GM19324 (cell line): ENCODE measurements around the gene RNF183.
"Not testable (repeated sequence)": the region's sequence is repeated elsewhere in the genome, so short reads cannot be mapped to it uniquely, and the experiment has no call there.

Source experiments
- ATAC-seq: cut with Tn5 transposase; IDR thresholded peaks from one replicate; pipeline ENCODE4 v1.9.1; 2021; ENCODE audit warnings: mild to moderate bottlenecking, moderate library complexity; ENCODE audit not compliant: unreplicated experiment, low FRiP score

The RNF183 gene

DNA sequence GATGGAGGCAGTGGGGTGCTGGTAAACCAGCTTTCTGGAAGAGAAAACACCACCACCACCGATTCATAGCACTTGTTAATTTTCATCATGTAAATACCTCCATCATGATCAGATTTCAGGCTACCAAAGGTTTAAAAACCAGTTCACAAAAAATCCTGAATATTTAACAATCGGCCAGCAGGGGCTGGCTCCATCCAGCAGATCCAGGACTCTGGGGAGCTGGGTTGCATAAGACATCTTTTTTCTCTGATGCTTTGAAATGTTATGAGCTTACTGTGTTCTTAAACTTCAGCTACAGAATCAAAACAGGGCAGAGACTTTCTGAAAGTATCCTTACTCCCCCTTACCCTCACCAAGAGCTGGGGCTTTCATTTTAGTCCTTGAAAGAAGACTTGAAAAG lies 14.6 kb upstream of the RNF183 start:
- ATAC-seq, result no peak

DNA sequence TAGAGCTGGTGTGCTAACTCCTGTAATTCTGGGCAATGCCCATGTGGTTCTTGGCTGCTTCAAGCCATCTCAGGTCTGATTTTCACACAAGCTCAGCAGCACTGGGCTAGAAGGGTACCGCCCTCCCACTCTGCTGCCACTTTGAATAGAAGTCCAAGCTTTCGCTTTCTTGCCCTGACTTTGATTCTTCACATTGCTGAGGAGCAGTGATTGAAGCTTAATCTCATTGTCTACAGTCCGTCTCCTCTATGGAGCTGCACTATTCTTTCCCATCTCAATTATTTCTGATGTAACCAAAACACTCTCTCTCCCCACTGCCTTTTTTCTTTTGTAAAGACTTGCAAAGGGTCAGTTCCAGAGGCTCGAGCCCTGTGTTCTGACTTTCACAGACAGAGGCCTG lies 12.9 kb upstream of the RNF183 start:
- no peak for ATAC-seq

DNA sequence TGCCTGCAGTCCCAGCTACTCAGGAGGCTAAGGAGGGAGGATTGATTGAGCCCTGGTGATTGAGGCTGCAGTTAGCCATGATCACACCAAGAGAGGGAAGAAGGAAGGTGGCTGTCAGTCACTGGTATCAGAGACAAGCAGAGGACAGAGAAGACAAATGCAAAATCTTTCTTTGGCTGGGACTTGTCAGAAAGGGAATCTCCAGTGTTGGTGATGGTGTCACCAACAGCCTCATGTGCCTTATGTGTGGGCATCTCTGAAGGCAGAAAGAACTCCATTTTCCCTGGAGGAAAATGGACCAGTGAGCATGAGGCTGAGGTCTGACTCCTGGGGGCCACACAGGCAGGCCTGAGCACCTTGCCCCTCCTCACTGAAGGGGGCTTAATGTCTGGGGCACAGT lies 12.1 kb upstream of the RNF183 start:
- no peak for ATAC-seq

DNA sequence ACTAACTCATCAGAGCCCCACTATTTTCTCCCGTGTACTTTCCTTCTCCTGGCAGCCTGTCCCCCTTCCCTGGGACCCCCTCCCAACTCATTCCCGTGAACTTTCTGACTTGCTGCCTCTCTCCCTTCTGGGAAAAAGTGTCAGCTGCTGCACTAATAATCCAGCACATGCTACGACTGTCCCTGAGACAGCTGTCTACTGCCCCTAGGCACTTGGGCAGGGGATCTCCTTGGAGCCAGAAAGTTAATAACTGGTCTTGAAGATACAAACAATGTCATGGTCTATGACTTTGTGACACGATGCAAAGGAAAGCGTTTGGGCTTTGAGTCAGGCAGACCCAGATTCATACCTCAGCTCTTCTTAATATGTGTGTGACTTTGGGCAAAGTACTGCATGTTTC lies 10.1 kb upstream of the RNF183 start:
- ATAC-seq, result no peak

DNA sequence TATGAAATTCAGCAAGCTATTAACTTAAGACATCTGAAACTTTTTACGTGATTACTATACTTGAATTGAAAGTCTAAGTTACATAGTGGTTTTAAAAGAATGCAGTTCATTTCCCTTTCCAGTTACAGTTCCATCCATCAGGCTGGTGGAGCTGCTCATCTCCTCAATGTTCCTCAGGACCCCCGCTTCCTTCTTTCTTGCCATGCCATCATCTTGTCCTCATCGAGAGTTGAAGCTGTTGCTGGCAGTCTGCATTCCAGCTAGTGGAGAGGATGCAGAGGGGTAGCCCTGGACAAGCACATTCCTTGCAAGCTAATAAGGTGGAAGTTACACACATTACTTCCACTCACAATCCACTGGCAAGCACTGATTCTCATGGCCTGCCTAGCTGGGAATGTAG lies 8.8 kb upstream of the RNF183 start:
- no peak for ATAC-seq

DNA sequence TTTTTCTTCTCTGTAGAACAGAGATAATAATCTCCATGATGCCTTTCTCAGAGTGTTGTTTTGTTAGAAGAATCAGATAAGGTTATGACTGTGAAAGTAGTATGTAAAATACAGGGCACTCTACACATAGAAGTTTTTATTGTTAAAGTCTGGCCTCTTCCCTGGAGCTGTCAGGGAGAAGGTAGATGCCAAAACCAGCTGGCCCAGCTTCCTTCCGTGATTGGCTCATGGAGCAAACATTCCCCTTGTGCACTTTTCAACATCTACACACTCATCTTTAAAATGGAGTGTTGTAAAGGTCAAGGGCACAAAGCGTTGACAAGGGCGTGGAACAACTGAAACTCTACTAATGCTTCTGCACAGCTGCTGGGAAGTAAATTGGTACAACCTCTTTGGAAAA lies 7.4 kb upstream of the RNF183 start:
- no peak for ATAC-seq

DNA sequence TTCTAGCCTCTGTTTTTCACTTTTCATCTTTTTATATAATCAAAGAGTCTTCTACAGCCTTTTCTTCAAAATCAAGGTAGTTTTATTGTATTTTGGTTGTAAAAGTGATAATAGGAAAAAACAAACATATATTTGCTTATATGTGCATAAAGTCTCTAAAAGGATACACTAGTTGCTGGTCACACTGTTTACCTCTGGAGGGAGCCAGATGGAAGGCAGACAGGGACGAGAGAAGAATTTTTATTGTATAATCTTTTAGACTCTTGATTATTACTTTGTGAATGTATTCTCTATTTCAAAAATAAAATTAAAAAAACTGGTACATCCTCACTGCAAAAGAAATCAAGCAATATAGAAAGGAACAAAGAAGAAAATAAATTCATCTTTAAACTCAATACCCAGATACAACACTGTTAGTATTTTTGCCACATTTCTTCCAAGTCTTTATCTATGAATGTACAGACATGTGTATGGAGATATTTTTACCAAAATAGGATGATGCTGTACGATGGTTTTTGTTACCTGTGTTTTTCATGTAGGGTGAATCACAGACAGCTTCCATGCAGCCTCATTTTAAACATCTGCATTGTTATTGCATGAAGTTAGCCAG lies 6.1 kb upstream of the RNF183 start:
- ATAC-seq, result no peak

DNA sequence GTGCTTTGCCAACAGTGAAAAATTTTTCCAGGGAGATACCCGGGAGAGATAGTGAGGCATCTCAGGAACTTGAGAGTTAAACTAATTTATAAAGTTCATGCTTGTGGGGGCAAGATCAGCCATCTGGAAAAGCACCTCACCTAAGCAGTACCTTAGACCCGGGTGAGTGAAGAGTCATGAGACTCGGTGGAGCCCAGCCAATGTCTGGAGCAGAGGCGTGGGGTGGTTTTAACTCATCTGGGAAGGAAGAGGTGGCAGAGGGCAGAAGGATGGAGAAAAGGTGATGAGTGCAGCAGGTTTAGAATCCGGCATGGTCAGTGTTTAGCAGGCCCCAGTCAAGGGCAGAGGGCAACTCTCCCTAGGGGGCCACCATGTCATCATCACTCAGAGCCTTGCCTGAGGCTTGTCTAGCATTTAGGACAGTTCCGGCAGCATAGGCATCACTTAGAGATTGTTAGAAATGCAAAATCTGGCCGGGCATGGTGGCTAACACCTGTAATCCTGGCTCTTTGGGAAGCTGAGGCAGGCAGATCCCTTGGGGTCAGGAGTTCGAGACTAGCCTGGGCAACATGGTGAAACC lies 4.3 kb upstream of the RNF183 start:
- no peak for ATAC-seq

DNA sequence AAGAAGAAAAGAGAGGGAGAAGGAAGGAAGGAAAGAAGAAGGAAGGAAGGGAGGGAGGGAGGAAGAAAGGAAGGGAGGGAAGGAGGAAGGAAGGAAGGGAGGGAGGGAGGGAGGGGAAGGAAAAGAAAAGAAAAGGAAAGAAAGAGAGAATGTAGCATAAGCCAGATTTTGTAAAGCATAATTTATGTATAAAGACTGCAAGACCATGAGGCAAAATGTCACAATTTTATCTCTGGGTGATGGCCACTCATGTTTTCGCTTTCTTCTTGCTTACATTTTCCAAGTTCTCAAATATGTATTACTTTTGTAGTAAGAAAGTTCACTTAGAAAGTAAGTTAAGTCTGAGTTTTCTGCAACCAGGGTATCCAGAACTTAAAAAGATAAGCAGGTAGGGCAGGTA lies 3.4 kb upstream of the RNF183 start:
- ATAC-seq, result no peak

DNA sequence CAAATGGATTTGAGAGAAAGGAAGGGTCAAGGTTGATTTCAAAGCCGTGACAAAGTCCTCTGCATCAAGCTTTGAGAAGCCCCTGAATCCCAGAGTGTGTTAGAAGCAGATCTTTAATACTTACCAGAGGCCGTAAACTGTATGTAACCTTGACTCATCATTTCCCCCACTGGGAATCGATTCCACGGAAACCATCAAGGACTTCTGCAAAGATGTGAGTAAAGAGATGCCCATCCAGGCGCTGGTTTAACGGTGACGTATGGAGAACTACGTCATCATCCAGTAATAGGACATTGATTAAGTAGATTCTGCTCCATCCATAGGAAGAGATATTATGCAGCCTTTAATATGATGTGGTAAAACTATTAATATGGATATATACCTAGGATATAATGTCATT lies 1.6 kb downstream of the RNF183 start:
- no peak for ATAC-seq

DNA sequence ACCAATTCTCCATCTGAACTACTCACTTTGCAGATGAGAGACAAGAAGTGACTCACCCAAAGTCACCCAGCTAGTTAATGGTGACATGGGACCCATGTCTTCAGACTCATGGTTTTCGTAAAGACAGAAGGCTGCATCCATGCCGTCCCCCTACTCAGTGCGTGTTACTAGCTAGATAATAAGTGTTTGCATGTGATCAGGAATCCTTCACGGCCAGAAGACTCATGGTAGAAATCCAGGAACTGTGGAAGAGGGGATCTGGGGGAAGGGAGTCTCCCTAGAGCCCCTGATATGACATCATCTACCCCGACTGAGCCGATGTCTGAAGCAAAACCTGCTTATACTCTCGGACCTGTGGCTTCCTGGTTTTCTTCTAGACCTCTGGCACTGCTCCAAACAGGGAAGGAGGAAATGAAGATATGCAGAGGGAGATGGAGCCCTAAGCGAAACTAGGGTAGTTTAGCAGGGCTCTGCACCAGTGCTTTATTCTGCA lies 3.3 kb downstream of the RNF183 start:
- ATAC-seq, result no peak

DNA sequence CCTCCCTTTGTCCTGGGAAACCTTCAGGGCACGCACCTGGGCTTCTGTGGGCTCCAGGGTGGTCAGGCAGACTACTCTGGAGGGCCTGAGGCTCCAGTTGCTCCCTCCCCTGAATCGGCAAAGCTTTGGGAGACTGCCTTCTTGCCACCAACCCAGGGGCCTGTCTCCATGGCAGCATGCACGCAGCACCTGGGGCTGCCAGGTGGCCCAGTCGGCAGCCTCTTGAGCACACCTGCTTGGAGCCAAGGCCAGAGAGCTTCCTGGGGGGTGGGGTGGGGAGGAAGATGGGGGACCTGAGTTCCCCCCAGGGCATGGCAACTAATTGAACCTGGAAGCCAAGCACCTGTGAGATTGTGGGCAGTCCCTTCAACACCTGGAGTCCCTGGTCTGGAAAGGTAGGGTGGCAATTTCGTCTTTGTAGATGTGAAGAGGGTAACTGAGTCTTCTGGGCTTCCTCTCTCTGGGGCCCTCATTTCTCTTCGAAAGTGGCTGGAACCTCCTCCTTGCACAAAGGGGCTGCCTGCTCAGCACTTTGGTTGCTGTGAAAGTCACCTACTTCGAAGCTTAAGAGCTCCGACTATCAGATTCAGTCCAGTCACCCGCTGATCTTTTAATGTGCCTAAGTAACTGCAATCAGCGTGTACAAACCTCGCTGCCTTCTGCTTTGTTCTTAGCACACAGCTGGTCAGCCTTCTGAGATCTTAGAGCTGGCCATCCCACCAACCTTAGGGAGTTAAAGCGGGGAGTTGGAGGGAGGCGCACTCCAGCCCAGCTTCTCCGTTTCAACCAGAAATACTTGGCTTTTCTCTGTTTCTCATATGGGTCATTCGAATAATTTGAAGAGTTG lies 4.0 kb downstream of the RNF183 start:
- no peak for ATAC-seq

DNA sequence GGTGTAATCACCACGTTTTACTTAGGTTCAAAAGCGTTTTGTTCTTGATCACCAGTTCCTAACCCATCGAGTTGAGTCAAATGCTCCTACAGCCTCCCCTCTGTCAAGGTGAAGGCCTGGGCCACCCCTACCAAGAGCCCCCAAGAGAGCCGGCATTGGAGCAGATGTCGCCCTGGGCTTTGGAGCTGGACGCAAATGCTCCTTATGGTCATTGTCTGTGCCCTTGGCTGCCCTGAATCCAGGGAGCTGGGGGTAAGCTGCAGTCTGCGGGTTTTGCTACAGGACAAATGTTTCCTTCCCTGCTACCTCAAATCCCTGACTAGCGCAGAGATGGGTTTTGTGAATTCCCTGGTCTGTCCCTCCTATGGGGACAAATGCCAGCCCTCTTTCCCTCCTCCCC lies 4.9 kb downstream of the RNF183 start:
- no peak for ATAC-seq

DNA sequence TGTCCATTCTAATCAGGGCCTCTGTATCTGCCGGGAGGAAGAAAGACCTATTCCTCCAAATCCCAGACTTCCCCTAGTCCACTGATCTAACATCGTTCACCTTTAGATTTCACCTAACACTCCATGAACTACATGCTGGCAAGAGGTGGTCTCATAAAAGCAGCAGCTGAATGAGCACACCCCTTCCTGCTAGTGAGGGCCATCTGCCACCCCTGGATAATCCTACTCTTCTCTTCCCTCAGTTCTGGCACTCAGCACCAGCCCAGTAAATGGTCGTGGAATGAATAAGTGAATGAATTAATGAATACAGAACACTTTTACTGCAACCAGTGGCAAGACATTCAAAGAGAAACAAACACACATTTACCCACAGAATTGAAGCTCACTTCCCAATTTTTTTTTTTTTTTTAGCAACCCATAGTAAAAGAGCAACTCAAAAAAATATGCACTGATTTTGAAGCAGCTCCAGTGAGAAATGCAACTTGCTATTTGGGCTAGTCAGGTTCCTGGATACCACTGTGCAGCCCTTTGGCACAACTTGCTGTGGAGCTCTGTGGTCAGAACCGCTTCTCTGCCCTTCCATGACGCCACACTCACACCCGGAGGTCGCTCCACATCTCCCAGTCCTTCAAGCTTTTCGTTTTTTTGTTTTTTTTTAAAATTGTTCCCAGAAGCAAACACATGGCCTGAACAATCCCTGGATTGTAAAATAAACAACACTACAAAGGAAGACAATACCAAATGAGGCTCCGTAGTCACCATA lies 6.2 kb downstream of the RNF183 start:
- ATAC-seq, result no peak

DNA sequence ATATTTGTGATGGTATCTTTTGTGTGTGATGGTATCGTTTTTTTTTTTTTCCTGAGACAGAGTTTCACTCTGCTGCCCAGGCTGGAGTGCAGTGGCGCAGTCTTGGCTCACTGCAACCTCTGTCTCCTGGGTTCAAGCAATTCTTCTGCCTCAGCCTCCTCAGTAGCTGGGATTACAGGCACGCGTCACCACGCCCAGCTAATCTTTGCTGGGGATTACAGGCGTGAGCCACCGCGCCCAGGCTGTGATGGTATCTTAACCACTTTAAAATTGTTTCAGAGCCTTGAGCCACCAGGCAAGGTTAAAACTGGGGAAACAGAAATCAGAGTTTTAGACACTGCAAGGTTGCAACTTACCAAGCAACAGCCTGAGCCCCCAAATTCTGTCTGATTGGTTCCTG lies 6.9 kb downstream of the RNF183 start:
- not testable (repeated sequence) for ATAC-seq

DNA sequence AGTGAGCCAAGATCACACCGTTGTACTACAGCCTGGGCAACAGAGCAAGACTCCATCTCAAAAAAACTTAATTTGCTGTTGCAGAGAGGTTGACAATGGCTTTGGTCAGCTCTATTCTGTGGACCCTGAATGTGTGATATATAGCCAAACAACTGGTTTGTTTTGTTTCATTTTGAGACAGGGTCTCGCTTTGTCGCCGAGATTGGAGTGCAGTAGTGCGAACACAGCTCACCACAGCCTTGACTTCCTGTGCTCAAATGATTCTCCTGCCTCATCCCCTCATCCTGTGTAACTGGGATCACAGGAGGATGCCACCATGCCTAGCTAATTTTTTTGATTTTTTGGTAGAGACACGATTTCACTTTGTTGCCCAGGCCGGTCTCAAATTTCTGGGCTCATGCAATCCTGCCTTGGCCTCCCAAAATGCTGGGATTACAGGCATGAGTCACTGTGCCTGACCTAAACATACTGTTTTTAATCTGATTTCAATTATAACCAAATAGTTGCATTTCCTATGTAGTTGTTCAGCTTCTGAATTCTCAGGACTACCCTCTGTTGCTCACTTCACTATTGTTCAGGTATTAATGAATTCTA lies 9.8 kb downstream of the RNF183 start:
- ATAC-seq, result no peak

DNA sequence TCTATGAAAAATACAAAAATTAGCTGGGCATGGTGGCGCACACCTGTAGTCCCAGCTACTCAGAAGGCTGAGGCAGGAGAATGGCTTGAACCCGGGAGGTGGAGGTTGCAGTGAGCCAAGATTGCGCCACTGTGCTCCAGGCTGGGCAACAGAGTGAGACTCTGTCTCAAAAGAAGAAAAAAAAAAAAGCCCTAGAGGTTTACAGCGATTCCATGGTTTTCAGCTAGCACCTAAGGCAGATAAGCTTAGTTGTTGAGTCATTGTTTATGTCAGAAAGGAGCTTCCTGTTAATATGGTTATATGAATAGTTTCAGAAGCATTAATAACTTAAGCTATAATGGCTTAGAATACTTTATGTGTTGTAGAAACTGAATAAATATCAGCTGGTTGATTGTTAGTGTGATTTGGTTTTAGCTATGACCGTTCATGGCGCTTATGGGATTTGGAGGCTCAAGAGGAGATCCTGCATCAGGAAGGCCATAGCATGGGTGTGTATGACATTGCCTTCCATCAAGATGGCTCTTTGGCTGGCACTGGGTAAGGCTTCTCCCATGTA lies 13.0 kb downstream of the RNF183 start:
- ATAC-seq, result no peak

DNA sequence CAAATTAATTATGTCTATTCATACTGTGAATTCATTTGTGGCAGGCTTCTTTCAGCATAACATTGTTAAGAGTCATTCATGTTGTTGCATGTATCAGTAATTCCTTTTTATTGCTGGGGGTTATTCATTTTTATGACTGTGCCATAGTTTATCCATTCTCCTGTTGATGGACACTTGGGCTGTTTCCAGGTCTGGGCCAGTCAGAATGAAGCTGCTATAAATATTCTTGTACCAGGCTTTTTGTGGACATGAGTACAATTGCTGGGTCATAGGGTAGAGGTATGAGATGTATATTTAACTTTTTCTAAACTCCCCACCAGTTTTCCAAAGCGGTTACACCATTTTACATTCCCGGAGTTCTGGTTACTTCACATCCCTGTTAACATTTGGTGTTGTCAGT lies 14.1 kb downstream of the RNF183 start:
- no peak for ATAC-seq

DNA sequence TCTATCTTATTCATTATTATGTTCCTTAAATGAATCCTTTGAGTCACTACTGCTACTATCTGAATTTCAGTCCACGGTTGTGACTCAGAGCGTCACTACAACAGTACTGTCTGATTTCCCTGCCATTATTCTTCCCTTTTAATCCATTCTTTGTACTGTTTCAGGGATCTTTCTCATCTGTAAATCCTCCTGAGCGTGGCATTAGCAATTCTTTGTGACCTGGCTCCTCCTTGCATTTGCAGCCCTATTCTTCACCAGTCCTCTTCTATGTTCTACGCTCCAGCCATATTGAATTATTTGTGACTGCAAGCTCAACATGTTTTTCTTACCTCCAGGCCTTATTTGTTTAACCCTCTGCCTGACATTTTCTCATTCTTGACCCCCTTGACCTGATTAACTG lies 21.8 kb downstream of the RNF183 start:
- no peak for ATAC-seq

DNA sequence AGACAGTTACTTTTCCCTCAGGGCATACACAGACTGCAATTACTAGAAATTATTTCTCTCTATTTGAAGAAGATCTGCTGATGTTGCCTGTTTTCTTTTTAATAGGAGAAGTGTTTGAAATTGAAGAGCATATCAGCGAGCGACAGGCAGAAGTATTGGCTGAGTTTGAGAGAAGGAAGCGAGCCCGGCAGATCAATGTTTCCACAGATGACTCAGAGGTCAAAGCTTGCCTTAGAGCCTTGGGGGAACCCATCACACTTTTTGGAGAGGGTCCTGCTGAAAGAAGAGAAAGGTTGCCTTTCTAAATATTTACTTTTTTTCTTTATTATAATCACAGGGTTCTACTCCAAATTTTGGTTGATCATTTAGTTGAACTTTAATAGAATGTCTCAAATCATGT lies 24.3 kb downstream of the RNF183 start:
- ATAC-seq, result no peak
